Liver (tissue), 9 donors: Measurements from ENCODE around the gene ADCY10. TPM values are rescaled to one million over a fixed set of nuclear protein-coding genes. Genes with fewer than 3 reads are reported as not detected.

Experiments
- DNase-seq: peaks from one replicate; pipeline ENCODE4 v3.0.0-alpha.2; 2017; ENCODE audit warnings: low spot score
- H3K27ac ChIP-seq, 2 donors: one replicate each; pipeline ENCODE4 v1.7.0; 2013; ENCODE audit warnings: inconsistent platforms in 2 of 2, low read length in 2 of 2, control low read depth in 1 of 2, low read depth in 1 of 2, mild to moderate bottlenecking in 1 of 2
- H3K27me3 ChIP-seq, 4 donors: one replicate each; pipeline versions ENCODE4 v1.6.1 to v1.7.0; 2013; ENCODE audit warnings: low read length in 3 of 4, inconsistent platforms in 1 of 4, mild to moderate bottlenecking in 1 of 4, moderate library complexity in 1 of 4; ENCODE audit not compliant: control insufficient read depth in 4 of 4, insufficient read depth in 4 of 4
- H3K36me3 ChIP-seq, 4 donors: one replicate each; pipeline versions ENCODE4 v1.6.1 to v1.7.0; 2013; ENCODE audit warnings: low read length in 3 of 4, mild to moderate bottlenecking in 3 of 4, low read depth in 1 of 4, moderate library complexity in 1 of 4; ENCODE audit not compliant: control insufficient read depth in 4 of 4, insufficient read depth in 3 of 4
- H3K4me1 ChIP-seq, 4 donors: one replicate each; pipeline versions ENCODE4 v1.6.1 to v1.7.0; 2013; ENCODE audit warnings: low read length in 3 of 4, mild to moderate bottlenecking in 3 of 4, moderate library complexity in 1 of 4; ENCODE audit not compliant: control insufficient read depth in 4 of 4, insufficient read depth in 4 of 4
- H3K4me3 ChIP-seq, 3 donors: one replicate each; pipeline versions ENCODE4 v1.6.1 to v1.7.0; 2013; ENCODE audit warnings: low read length in 3 of 3, control low read depth in 1 of 3, low read depth in 1 of 3, mild to moderate bottlenecking in 1 of 3
- H3K9ac ChIP-seq, 2 donors: one replicate each; pipeline ENCODE4 v1.7.0; 2013; ENCODE audit warnings: low read length in 2 of 2, mild to moderate bottlenecking in 2 of 2, moderate library complexity in 2 of 2, control low read depth in 1 of 2, low read depth in 1 of 2
- H3K9me3 ChIP-seq, 4 donors: one replicate each; pipeline versions ENCODE4 v1.6.1 to v1.7.0; 2013; ENCODE audit warnings: low read length in 3 of 4; ENCODE audit not compliant: control insufficient read depth in 4 of 4
- EGR1 ChIP-seq, 2 donors: IDR thresholded peaks; 2 replicates each; pipeline ENCODE4 v1.6.1; 2016 to 2018; ENCODE audit warnings: antibody characterized with exemption in 2 of 2, low read depth in 2 of 2
- FOXA1 ChIP-seq: IDR thresholded peaks from 2 replicates; pipeline ENCODE4 v1.6.1; 2016; ENCODE audit warnings: antibody characterized with exemption
- FOXA2 ChIP-seq: IDR thresholded peaks from 2 replicates; pipeline ENCODE4 v1.6.1; 2016; ENCODE audit warnings: antibody characterized with exemption
- GABPA ChIP-seq, 2 donors: IDR thresholded peaks in 1 of 2; conservative IDR thresholded peaks in 1 of 2; 2 replicates each; pipeline ENCODE4 v1.6.1; 2016; ENCODE audit warnings: antibody characterized with exemption in 2 of 2, mild to moderate bottlenecking in 1 of 2, moderate library complexity in 1 of 2
- HNF4A ChIP-seq, 2 donors: conservative IDR thresholded peaks; 2 replicates each; pipeline ENCODE4 v1.6.1; 2016; ENCODE audit warnings: antibody characterized with exemption in 2 of 2, mild to moderate bottlenecking in 2 of 2
- HNF4G ChIP-seq: IDR thresholded peaks from 2 replicates; pipeline ENCODE4 v1.6.1; 2016; ENCODE audit warnings: antibody characterized with exemption
- JUND ChIP-seq, 2 donors: IDR thresholded peaks; 2 replicates each; pipeline ENCODE4 v1.6.1; 2016; ENCODE audit warnings: antibody characterized with exemption in 2 of 2
- NR2F2 ChIP-seq: IDR thresholded peaks from 2 replicates; pipeline ENCODE4 v1.6.1; 2016; ENCODE audit warnings: antibody characterized with exemption
- RAD21 ChIP-seq, 2 donors: IDR thresholded peaks; 2 replicates each; pipeline ENCODE4 v1.6.1; 2016; ENCODE audit warnings: antibody characterized with exemption in 2 of 2, mild to moderate bottlenecking in 2 of 2
- REST ChIP-seq: IDR thresholded peaks from 2 replicates; pipeline ENCODE4 v1.6.1; 2016; ENCODE audit warnings: antibody characterized with exemption, mild to moderate bottlenecking
- RXRA ChIP-seq, 2 donors: IDR thresholded peaks; 2 replicates each; pipeline ENCODE4 v1.6.1; 2017 to 2018; ENCODE audit warnings: antibody characterized with exemption in 2 of 2, mild to moderate bottlenecking in 1 of 2
- SP1 ChIP-seq: IDR thresholded peaks from 2 replicates; pipeline ENCODE4 v1.6.1; 2018; ENCODE audit warnings: antibody characterized with exemption, mild to moderate bottlenecking
- TAF1 ChIP-seq: conservative IDR thresholded peaks from 2 replicates; pipeline ENCODE4 v1.6.1; 2016; ENCODE audit warnings: antibody characterized with exemption, mild to moderate bottlenecking
- YY1 ChIP-seq: IDR thresholded peaks from 2 replicates; pipeline ENCODE4 v1.6.1; 2016; ENCODE audit warnings: antibody characterized with exemption, mild to moderate bottlenecking
- WGBS: extraction: QIAGEN DNeasy Blood & Tissue Kit; methylation state at CpG from one replicate; pipeline ENCODE4 v1.1.7; 2013; 5-methylcytosine and 5-hydroxymethylcytosine counted together
- polyA plus RNA-seq, 2 donors: library from polyadenylated mRNA; stranded (reverse) in 1 of 2; unstranded in 1 of 2; fragments of 200-250 nt in 1 of 2; fragments of >200 nt in 1 of 2; fragmentation: Nextera tagmentation in 1 of 2; extraction: Ambion mirVana in 1 of 2; gene quantifications; one replicate each; pipeline versions ENCODE4 v1.2.1 to v1.2.3, GENCODE V29; 2013 to 2015
- total RNA-seq, 2 donors: library from RNA; depleted of rRNA; stranded (reverse); fragments of >200 nt; gene quantifications; one replicate each; pipeline ENCODE4 v1.2.3, GENCODE V29; 2014
- TF ChIP-seq, protein P1 (sequence below): IDR thresholded peaks from 2 replicates; pipeline ENCODE4 v1.6.1; 2016; ENCODE audit warnings: antibody characterized with exemption
- TF ChIP-seq, protein P2 (sequence below): fragments of 150-350 bp; IDR thresholded peaks from 2 replicates; pipeline ENCODE4 v1.5.1; 2017; ENCODE audit warnings: improper control_type of control experiment, low read depth, low read length; ENCODE audit not compliant: missing input control
- TF ChIP-seq, protein P3 (sequence below): IDR thresholded peaks from 2 replicates; pipeline ENCODE4 v1.6.1; 2016; ENCODE audit warnings: antibody characterized with exemption
- TF ChIP-seq, protein P4 (sequence below): IDR thresholded peaks from 2 replicates; pipeline ENCODE4 v1.6.1; 2016; ENCODE audit warnings: antibody characterized with exemption
- donor health status: healthy.
- donor health status: healthy.
- donor health status: healthy.
- donor health status: healthy.
- donor health status: healthy.

ADCY10 gene
- total and polyA plus RNA-seq, 4 donors, result 0.89 to 4.7 (median 2.3) TPM

GRCh38 chr1:167772436-167772835 is 141.5 kb downstream of the ADCY10 start:
- TF ChIP-seq, protein P1, sequence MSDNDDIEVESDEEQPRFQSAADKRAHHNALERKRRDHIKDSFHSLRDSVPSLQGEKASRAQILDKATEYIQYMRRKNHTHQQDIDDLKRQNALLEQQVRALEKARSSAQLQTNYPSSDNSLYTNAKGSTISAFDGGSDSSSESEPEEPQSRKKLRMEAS, result no peak
- no peak for TF ChIP-seq GABPA (IDR thresholded peaks at IDR 0.05 in 1 of 2, conservative IDR thresholded peaks at IDR 0.05 in 1 of 2)
- TF ChIP-seq REST, result no peak
- no peak for TF ChIP-seq FOXA1
- TF ChIP-seq, protein P2, sequence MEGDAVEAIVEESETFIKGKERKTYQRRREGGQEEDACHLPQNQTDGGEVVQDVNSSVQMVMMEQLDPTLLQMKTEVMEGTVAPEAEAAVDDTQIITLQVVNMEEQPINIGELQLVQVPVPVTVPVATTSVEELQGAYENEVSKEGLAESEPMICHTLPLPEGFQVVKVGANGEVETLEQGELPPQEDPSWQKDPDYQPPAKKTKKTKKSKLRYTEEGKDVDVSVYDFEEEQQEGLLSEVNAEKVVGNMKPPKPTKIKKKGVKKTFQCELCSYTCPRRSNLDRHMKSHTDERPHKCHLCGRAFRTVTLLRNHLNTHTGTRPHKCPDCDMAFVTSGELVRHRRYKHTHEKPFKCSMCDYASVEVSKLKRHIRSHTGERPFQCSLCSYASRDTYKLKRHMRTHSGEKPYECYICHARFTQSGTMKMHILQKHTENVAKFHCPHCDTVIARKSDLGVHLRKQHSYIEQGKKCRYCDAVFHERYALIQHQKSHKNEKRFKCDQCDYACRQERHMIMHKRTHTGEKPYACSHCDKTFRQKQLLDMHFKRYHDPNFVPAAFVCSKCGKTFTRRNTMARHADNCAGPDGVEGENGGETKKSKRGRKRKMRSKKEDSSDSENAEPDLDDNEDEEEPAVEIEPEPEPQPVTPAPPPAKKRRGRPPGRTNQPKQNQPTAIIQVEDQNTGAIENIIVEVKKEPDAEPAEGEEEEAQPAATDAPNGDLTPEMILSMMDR, result no peak
- TF ChIP-seq NR2F2, result no peak
- TF ChIP-seq HNF4G, result no peak
- TF ChIP-seq YY1, result no peak
- no peak for TF ChIP-seq TAF1
- TF ChIP-seq FOXA2, result no peak
- TF ChIP-seq, protein P3, sequence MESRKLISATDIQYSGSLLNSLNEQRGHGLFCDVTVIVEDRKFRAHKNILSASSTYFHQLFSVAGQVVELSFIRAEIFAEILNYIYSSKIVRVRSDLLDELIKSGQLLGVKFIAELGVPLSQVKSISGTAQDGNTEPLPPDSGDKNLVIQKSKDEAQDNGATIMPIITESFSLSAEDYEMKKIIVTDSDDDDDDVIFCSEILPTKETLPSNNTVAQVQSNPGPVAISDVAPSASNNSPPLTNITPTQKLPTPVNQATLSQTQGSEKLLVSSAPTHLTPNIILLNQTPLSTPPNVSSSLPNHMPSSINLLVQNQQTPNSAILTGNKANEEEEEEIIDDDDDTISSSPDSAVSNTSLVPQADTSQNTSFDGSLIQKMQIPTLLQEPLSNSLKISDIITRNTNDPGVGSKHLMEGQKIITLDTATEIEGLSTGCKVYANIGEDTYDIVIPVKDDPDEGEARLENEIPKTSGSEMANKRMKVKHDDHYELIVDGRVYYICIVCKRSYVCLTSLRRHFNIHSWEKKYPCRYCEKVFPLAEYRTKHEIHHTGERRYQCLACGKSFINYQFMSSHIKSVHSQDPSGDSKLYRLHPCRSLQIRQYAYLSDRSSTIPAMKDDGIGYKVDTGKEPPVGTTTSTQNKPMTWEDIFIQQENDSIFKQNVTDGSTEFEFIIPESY, result no peak
- no peak for TF ChIP-seq RXRA (IDR thresholded peaks at IDR 0.05)
- TF ChIP-seq SP1, result no peak
- no peak for TF ChIP-seq HNF4A (conservative IDR thresholded peaks at IDR 0.05)
- TF ChIP-seq, protein P4, sequence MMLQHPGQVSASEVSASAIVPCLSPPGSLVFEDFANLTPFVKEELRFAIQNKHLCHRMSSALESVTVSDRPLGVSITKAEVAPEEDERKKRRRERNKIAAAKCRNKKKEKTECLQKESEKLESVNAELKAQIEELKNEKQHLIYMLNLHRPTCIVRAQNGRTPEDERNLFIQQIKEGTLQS, result no peak
- TF ChIP-seq JUND (IDR thresholded peaks at IDR 0.05), result no peak
- no peak for TF ChIP-seq RAD21 (IDR thresholded peaks at IDR 0.05)
- no peak overlapping the region for H3K9ac ChIP-seq
- no peak for DNase-seq
- no peaks in the 10 kb centered on the region for H3K27me3 ChIP-seq
- H3K9me3 ChIP-seq, result no peaks in the 10 kb centered on the region
- WGBS, result 97% methylated on average over 4 of the region's 4 CpGs
- H3K36me3 ChIP-seq, result peaks cover 2 to 12% (median 4%) of the 10 kb centered on the region in 4 donors
- H3K27ac ChIP-seq, result no peak overlapping the region
- no peaks in the 10 kb centered on the region for H3K4me1 ChIP-seq
- H3K4me3 ChIP-seq, result no peak overlapping the region

GRCh38 chr1:167770127-167770526 is 143.8 kb downstream of the ADCY10 start:
- Histone ChIP-seq H3K9me3 (no peaks in the 10 kb centered on the region), H3K36me3 (peaks cover 0 to 8% (median 3%) of the 10 kb centered on the region in 4 donors), H3K9ac (no peak overlapping the region), H3K4me1 (no peaks in the 10 kb centered on the region), H3K27ac (no peak overlapping the region), H3K4me3 (no peak overlapping the region), H3K27me3 (no peaks in the 10 kb centered on the region)
- WGBS, result 93% methylated on average over 3 of the region's 3 CpGs
- DNase-seq, result no peak
- TF ChIP-seq FOXA2 (no peak), EGR1 (IDR thresholded peaks at IDR 0.05; ENCODE audit: low read depth in 2 of 2) (no peak), NR2F2 (no peak), REST (no peak), RAD21 (IDR thresholded peaks at IDR 0.05) (no peak), HNF4G (no peak), JUND (IDR thresholded peaks at IDR 0.05) (no peak), FOXA1 (no peak), RXRA (IDR thresholded peaks at IDR 0.05) (no peak), SP1 (no peak), HNF4A (conservative IDR thresholded peaks at IDR 0.05) (no peak), YY1 (no peak)
- TF ChIP-seq, protein P2, result no peak
